Fibroblast of lung (primary cell): ENCODE results near the gene JUND. TPM values are rescaled to one million over a fixed set of nuclear protein-coding genes. Genes with fewer than 3 reads are reported as not detected.

Source experiments
- DNase-seq, 2 donors: peaks; one replicate each; pipeline versions ENCODE4 v3.0.0 to v3.0.0-alpha.2; 2010; ENCODE audit warnings: low read depth in 2 of 2
- H2AFZ ChIP-seq: 2 replicates; pipeline ENCODE4 v1.5.1; 2012; ENCODE audit warnings: low read length, control low read depth, inconsistent platforms
- H3K27ac ChIP-seq: 2 replicates; pipeline ENCODE4 v1.5.1; 2011; ENCODE audit warnings: low read length, control low read depth; ENCODE audit not compliant: insufficient read depth
- H3K27me3 ChIP-seq: 2 replicates; pipeline ENCODE4 v1.5.1; 2011; ENCODE audit warnings: mild to moderate bottlenecking, low read length; ENCODE audit not compliant: control insufficient read depth, insufficient read depth
- H3K36me3 ChIP-seq: 2 replicates; pipeline ENCODE4 v1.5.1; 2011; ENCODE audit warnings: low read length; ENCODE audit not compliant: control insufficient read depth, insufficient read depth
- H3K4me1 ChIP-seq: 2 replicates; pipeline ENCODE4 v1.5.1; 2011; ENCODE audit warnings: low read length; ENCODE audit not compliant: control insufficient read depth, insufficient read depth; ENCODE audit errors: extremely low read depth
- H3K4me2 ChIP-seq: 2 replicates; pipeline ENCODE4 v1.5.1; 2011; ENCODE audit warnings: low read length, control low read depth; ENCODE audit not compliant: insufficient read depth; ENCODE audit errors: extremely low read depth
- H3K4me3 ChIP-seq, 4 experiments: fragments of 200-600 bp in 1 of 4; sonication (generic) in 1 of 4; replicated peaks in 1 of 4; 2 replicates each; pipeline ENCODE4 v1.5.1; 2011 to 2016; ENCODE audit warnings: low read length in 4 of 4, low read depth in 3 of 4, mild to moderate bottlenecking in 3 of 4, control low read depth in 2 of 4, inconsistent platforms in 1 of 4, mixed read lengths in 1 of 4; ENCODE audit not compliant: insufficient read depth in 1 of 4; ENCODE audit errors: control extremely low read depth in 1 of 4
- H3K79me2 ChIP-seq: 2 replicates; pipeline ENCODE4 v1.5.1; 2012; ENCODE audit warnings: mild to moderate bottlenecking, low read length, inconsistent platforms; ENCODE audit not compliant: control insufficient read depth, insufficient read depth
- H3K9ac ChIP-seq: 2 replicates; pipeline ENCODE4 v1.5.1; 2011; ENCODE audit warnings: mild to moderate bottlenecking, low read length, control low read depth; ENCODE audit not compliant: insufficient read depth
- H3K9me3 ChIP-seq: 2 replicates; pipeline ENCODE4 v1.5.1; 2012; ENCODE audit warnings: low read depth, low read length; ENCODE audit not compliant: control insufficient read depth, insufficient read depth
- H4K20me1 ChIP-seq: 2 replicates; pipeline ENCODE4 v1.5.1; 2011; ENCODE audit warnings: low read length; ENCODE audit not compliant: control insufficient read depth, insufficient read depth; ENCODE audit errors: extremely low read depth
- CTCF ChIP-seq, 2 donors: IDR thresholded peaks in 1 of 2; conservative IDR thresholded peaks in 1 of 2; 1 replicate in 1 of 2; 2 replicates in 1 of 2; pipeline ENCODE4 v1.5.1; 2011 to 2012; ENCODE audit warnings: low read length in 2 of 2, control low read depth in 1 of 2, inconsistent platforms in 1 of 2, low read depth in 1 of 2, mild to moderate bottlenecking in 1 of 2
- EZH2 ChIP-seq: IDR thresholded peaks from 2 replicates; pipeline ENCODE4 v1.5.1; 2012; ENCODE audit warnings: low read length, control low read depth, mild to moderate bottlenecking; ENCODE audit errors: missing control alignments
- polyA plus RNA-seq, 2 donors: library from polyadenylated mRNA; depleted of rRNA in 1 of 2; stranded (reverse) in 1 of 2; unstranded in 1 of 2; fragments of >200 nt; gene quantifications; 2 replicates each; pipeline ENCODE4 v1.2.1, GENCODE V29; 2011 to 2012; ENCODE audit warnings: missing spikeins in 1 of 2
- total RNA-seq: library from RNA; depleted of rRNA; stranded (reverse); fragments of >200 nt; gene quantifications from 2 replicates; pipeline ENCODE4 v1.2.1, GENCODE V29; 2014

The JUND gene
- total and polyA plus RNA-seq, 2 donors (not counting 1 experiment from before 2014, with no cell fraction given): 65.8 to 166 TPM

DNA sequence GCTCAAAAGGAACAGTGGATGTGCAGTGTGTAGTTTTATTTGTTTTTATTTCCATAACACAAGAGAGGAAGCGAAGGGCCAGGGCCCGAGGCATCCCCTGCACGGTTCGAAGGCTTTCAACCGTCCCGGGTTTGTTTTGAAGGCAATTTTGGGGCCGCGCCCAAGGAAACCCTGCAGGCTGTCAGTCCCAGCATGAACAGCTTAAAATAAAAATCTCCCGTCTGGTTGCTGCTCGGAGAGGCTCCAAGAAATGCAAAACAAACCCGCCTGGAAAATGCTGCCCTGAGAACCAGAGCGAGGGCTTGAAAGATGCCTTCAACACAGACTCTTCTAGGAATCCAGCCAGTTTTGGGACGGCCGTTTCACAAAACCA, 25.5 kb upstream of the JUND start:
- Histone ChIP-seq H3K4me2 (peak overlapping the region; percentile 68), H3K4me3 (no peak overlapping the region), H3K4me1 (peaks cover 25% of the 10 kb centered on the region), H3K9me3 (no peaks in the 10 kb centered on the region), H3K27ac (peak overlapping the region; percentile 52), H3K9ac (no peak overlapping the region), H3K36me3 (peaks cover 6% of the 10 kb centered on the region), H4K20me1 (no peaks in the 10 kb centered on the region), H2AFZ (no peak overlapping the region), H3K27me3 (no peaks in the 10 kb centered on the region), H3K79me2 (no peaks in the 10 kb centered on the region)
- DNase-seq: peak in 1 of 2 donors; percentile 51
- TF ChIP-seq CTCF (conservative IDR thresholded peaks at IDR 0.05 in 1 of 2, IDR thresholded peaks at IDR 0.05 in 1 of 2; ENCODE audit: low read depth in 1 of 2, low read length in 2 of 2): no peak
- TF ChIP-seq EZH2: no peak

DNA sequence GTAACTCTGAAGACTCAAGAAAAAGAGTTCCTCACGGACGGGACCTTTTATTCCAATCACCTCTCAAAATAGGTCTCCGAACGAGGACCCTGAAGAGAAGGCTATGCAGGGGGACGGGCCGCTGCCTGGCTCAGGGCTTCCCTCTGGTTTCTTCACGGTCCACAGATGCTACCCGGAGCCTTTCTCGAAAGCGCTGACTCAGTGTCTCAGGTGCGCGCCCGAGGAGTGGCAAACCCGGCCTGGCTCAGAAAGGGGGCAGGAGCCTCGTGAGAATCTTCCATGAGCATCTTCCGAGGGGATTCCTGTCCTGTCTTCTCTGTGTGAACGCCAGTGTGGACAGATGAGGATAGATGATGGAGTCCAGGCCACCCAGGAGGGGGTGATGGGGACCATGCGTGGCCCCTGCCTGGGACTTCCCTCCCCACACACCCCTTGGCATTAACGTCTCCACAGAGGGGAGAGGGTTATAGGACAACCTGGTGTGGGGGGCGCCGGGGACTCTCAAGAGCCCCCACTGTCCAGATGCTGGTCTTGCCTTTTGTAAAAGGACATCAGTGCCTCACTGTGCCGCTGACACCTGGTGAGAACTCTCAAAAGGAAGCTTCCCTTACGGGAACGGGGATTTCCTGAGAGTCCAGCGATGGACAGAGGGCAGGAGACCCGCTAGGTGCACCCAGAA, 24.9 kb upstream of the JUND start:
- no peaks in the 10 kb centered on the region for H4K20me1 ChIP-seq
- H3K27me3 ChIP-seq: no peaks in the 10 kb centered on the region
- peaks cover 4% of the 10 kb centered on the region for H3K36me3 ChIP-seq
- no peak for DNase-seq
- H3K27ac ChIP-seq: peak overlapping the region; percentile 52
- peaks cover 25% of the 10 kb centered on the region for H3K4me1 ChIP-seq
- H3K9me3 ChIP-seq: no peaks in the 10 kb centered on the region
- no peak overlapping the region for H3K9ac ChIP-seq
- TF ChIP-seq EZH2 (no peak), CTCF (conservative IDR thresholded peaks at IDR 0.05 in 1 of 2, IDR thresholded peaks at IDR 0.05 in 1 of 2; ENCODE audit: low read depth in 1 of 2, low read length in 2 of 2) (no peak)
- H2AFZ ChIP-seq: no peak overlapping the region
- H3K79me2 ChIP-seq: no peaks in the 10 kb centered on the region
- no peak overlapping the region for H3K4me2 ChIP-seq
- no peak overlapping the region for H3K4me3 ChIP-seq

- Histone ChIP-seq H3K9ac (peak overlapping the region; percentile 92), H3K36me3 (peaks cover 4% of the 10 kb centered on the region), H3K9me3 (no peaks in the 10 kb centered on the region), H3K79me2 (no peaks in the 10 kb centered on the region), H3K27me3 (no peaks in the 10 kb centered on the region), H3K4me3 (peak overlapping the region; percentile 27 to 52 (median 43)), H3K4me1 (peaks cover 30% of the 10 kb centered on the region), H2AFZ (peak overlapping the region; percentile 23), H3K4me2 (peak overlapping the region; percentile 99), H3K27ac (peak overlapping the region; percentile 100), H4K20me1 (no peaks in the 10 kb centered on the region)
- TF ChIP-seq EZH2: no peak
- TF ChIP-seq CTCF (conservative IDR thresholded peaks at IDR 0.05 in 1 of 2, IDR thresholded peaks at IDR 0.05 in 1 of 2; ENCODE audit: low read depth in 1 of 2, low read length in 2 of 2): no peak
- DNase-seq: peak; percentile 80 to 88
Measured at GRCh38 chr19:18304458-18305310, 23.3 kb upstream of the JUND start.
